ENCODE measurements around the gene CMTM2. TPM values are rescaled to one million over a fixed set of nuclear protein-coding genes. Genes with fewer than 3 reads are reported as not detected.
A peak's percentile ranks its signal among the peaks of the same experiment; 100 is the strongest.

CMTM2 gene
- total and polyA plus RNA-seq, 2 donors (not counting 1 experiment from before 2014, with no cell fraction given) = not detected

DNA sequence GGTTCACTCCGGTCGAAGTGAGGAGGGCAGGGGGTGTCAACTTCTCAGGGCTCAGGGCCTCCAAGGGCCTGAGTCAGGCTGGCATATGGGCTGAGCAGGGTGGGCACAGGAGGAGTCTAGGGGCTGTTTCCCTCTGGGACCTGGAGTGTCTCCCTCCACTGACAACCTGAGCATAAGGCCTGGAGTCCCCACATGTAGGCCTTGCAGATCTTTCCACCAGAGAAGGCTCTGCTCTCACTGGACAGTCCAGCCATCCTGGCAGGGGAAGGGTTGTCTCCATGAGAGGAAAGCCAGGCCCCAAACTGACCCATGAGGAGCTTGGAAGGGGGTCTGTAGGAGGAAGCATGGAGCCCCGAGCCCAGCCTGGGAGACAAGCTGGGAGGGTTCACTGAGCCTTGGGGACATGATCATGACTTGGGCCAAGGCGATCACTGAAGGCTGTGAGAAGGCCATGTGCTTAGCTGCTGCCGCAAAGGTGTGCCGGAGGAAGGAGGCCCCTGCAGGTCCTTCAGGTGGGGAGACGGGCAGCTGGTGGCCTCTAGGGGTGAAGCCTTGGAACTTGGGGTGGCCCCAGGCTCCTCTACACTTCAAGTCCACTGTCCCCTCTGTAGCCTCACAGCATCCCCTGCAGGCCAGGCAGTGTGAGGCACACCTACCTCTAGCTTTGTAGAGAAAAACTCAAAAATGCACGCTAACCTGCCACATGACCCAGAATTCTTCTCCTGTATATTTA lies 9.9 kb downstream of the CMTM2 start:
- Histone ChIP-seq H3K4me1 (ENCODE audit: control insufficient read depth, extremely low read depth, insufficient read depth, low read length) (no peaks in the 10 kb centered on the region), H3K27me3 (ENCODE audit: control insufficient read depth, insufficient read depth, low read length) (peaks cover 4% of the 10 kb centered on the region), H2AFZ (ENCODE audit: low read length) (no peak overlapping the region), H3K79me2 (ENCODE audit: control insufficient read depth, insufficient read depth, low read length) (no peaks in the 10 kb centered on the region), H3K9ac (ENCODE audit: insufficient read depth, low read length) (no peak overlapping the region), H4K20me1 (ENCODE audit: control insufficient read depth, extremely low read depth, insufficient read depth, low read length) (no peaks in the 10 kb centered on the region), H3K36me3 (ENCODE audit: control insufficient read depth, insufficient read depth, low read length) (no peaks in the 10 kb centered on the region), H3K4me2 (ENCODE audit: extremely low read depth, insufficient read depth, low read length) (no peak overlapping the region), H3K9me3 (ENCODE audit: control insufficient read depth, insufficient read depth, low read depth, low read length) (no peaks in the 10 kb centered on the region), H3K27ac (ENCODE audit: insufficient read depth, low read length) (no peak overlapping the region), H3K4me3 (replicated peaks in 1 of 4; ENCODE audit: control extremely low read depth in 1 of 4, insufficient read depth in 1 of 4, low read depth in 3 of 4, low read length in 4 of 4) (no peak overlapping the region)
- peak in 1 of 2 donors; percentile 40 for DNase-seq (ENCODE audit: low read depth in 2 of 2)
- no peak for TF ChIP-seq EZH2 (IDR thresholded peaks at IDR 0.05; ENCODE audit: low read length, missing control alignments)
- peak; percentile 41 to 68 for TF ChIP-seq CTCF (conservative IDR thresholded peaks at IDR 0.05 in 1 of 2, IDR thresholded peaks at IDR 0.05 in 1 of 2; ENCODE audit: low read depth in 1 of 2, low read length in 2 of 2)

- no peaks in the 10 kb centered on the region for H4K20me1 ChIP-seq (ENCODE audit: control insufficient read depth, extremely low read depth, insufficient read depth, low read length)
- H3K27ac ChIP-seq (ENCODE audit: insufficient read depth, low read length) = no peak overlapping the region
- no peak overlapping the region for H3K4me3 ChIP-seq (replicated peaks in 1 of 4; ENCODE audit: control extremely low read depth in 1 of 4, insufficient read depth in 1 of 4, low read depth in 3 of 4, low read length in 4 of 4)
- DNase-seq (ENCODE audit: low read depth in 2 of 2) = no peak
- no peak overlapping the region for H3K9ac ChIP-seq (ENCODE audit: insufficient read depth, low read length)
- no peak for TF ChIP-seq EZH2 (IDR thresholded peaks at IDR 0.05; ENCODE audit: low read length, missing control alignments)
- TF ChIP-seq CTCF (conservative IDR thresholded peaks at IDR 0.05 in 1 of 2, IDR thresholded peaks at IDR 0.05 in 1 of 2; ENCODE audit: low read depth in 1 of 2, low read length in 2 of 2) = no peak
- H3K79me2 ChIP-seq (ENCODE audit: control insufficient read depth, insufficient read depth, low read length) = no peaks in the 10 kb centered on the region
- H3K4me1 ChIP-seq (ENCODE audit: control insufficient read depth, extremely low read depth, insufficient read depth, low read length) = no peaks in the 10 kb centered on the region
- no peaks in the 10 kb centered on the region for H3K36me3 ChIP-seq (ENCODE audit: control insufficient read depth, insufficient read depth, low read length)
- H3K9me3 ChIP-seq (ENCODE audit: control insufficient read depth, insufficient read depth, low read depth, low read length) = no peaks in the 10 kb centered on the region
- H2AFZ ChIP-seq (ENCODE audit: low read length) = no peak overlapping the region
- no peak overlapping the region for H3K4me2 ChIP-seq (ENCODE audit: extremely low read depth, insufficient read depth, low read length)
- H3K27me3 ChIP-seq (ENCODE audit: control insufficient read depth, insufficient read depth, low read length) = peaks cover 4% of the 10 kb centered on the region
Observed at GRCh38 chr16:66590322-66590721, 11.1 kb downstream of the CMTM2 start.

DNA sequence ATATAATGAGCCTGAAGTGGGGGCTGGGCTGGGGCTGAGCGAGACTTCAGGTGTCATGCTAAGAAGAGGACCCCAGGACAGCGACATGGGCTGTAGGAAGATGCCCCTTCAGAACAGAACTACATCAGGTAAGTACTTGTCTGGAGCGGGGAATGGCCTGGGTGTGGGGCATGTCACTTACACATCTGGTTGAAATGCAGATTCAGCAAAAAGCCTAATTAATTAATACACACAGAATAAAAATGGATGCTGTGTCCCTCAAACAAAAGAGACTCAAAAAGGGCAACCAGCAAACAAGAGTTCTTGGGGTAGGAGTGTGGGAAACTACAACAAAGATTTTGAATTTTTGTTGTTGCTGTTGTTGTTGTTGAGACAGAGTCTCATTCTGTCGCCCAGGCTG lies 11.8 kb downstream of the CMTM2 start:
- TF ChIP-seq CTCF (conservative IDR thresholded peaks at IDR 0.05 in 1 of 2, IDR thresholded peaks at IDR 0.05 in 1 of 2; ENCODE audit: low read depth in 1 of 2, low read length in 2 of 2) (no peak), EZH2 (IDR thresholded peaks at IDR 0.05; ENCODE audit: low read length, missing control alignments) (no peak)
- H3K27me3 ChIP-seq (ENCODE audit: control insufficient read depth, insufficient read depth, low read length) = peaks cover 4% of the 10 kb centered on the region
- no peak overlapping the region for H2AFZ ChIP-seq (ENCODE audit: low read length)
- no peak for DNase-seq (ENCODE audit: low read depth in 2 of 2)
- no peak overlapping the region for H3K4me3 ChIP-seq (replicated peaks in 1 of 4; ENCODE audit: control extremely low read depth in 1 of 4, insufficient read depth in 1 of 4, low read depth in 3 of 4, low read length in 4 of 4)
- H4K20me1 ChIP-seq (ENCODE audit: control insufficient read depth, extremely low read depth, insufficient read depth, low read length) = no peaks in the 10 kb centered on the region
- no peaks in the 10 kb centered on the region for H3K79me2 ChIP-seq (ENCODE audit: control insufficient read depth, insufficient read depth, low read length)
- no peaks in the 10 kb centered on the region for H3K4me1 ChIP-seq (ENCODE audit: control insufficient read depth, extremely low read depth, insufficient read depth, low read length)
- no peaks in the 10 kb centered on the region for H3K36me3 ChIP-seq (ENCODE audit: control insufficient read depth, insufficient read depth, low read length)
- no peak overlapping the region for H3K4me2 ChIP-seq (ENCODE audit: extremely low read depth, insufficient read depth, low read length)
- H3K27ac ChIP-seq (ENCODE audit: insufficient read depth, low read length) = no peak overlapping the region
- no peak overlapping the region for H3K9ac ChIP-seq (ENCODE audit: insufficient read depth, low read length)
- H3K9me3 ChIP-seq (ENCODE audit: control insufficient read depth, insufficient read depth, low read depth, low read length) = no peaks in the 10 kb centered on the region

All from fibroblast of lung (primary cell).